NCI-H345 (cell line): ENCODE data around the gene MED13L.

Experiments
- DNase-seq: peaks from one replicate; lab custom pipeline; 2025; lab: John Stamatoyannopoulos, UW

Gene MED13L

GRCh38 chr12:115973066-115973465, 304.4 kb downstream of the MED13L start:
- DNase-seq = no peak

DNA sequence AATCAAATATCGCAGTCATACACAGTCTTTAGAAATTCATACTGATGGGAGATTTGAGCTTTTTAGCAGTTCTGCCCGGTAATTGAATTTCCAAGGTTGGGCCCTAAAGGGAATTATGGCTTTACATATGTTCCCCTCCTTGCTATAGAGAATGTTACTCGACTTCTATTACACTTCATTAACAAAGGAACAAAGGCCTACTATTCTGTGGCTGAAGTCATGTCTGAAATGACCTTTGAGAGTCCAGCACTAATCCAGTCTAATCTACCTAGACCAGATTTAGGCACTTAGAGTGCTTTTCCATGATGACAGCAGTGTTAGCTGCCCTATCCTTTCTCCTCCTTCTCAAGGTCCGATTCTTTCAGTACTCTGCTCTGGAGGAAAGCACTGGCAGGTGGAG, 305.3 kb downstream of the MED13L start:
- DNase-seq = no peak

GRCh38 chr12:115968211-115968610, 309.3 kb downstream of the MED13L start:
- DNase-seq = no peak

GRCh38 chr12:115966376-115966775, 311.1 kb downstream of the MED13L start:
- DNase-seq = no peak

DNA sequence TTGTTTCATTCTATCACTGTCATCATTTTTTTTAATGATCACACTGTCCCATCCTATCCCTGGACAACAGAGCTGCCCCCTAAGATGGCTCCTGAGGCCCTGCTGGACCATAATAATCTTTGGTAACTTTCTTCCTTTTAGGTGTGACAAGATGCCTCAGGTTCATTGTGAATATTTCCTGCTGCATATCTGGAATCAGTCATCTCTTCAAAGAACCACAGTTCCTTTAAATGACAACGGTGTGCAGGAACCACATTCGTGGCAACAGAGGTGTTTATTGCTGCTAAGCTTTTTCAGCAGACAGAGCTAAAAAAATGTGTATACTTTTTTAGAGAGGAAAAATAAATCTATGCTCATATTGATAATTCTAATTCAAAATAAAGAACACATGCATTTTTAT, 312.9 kb downstream of the MED13L start:
- DNase-seq = no peak

DNA sequence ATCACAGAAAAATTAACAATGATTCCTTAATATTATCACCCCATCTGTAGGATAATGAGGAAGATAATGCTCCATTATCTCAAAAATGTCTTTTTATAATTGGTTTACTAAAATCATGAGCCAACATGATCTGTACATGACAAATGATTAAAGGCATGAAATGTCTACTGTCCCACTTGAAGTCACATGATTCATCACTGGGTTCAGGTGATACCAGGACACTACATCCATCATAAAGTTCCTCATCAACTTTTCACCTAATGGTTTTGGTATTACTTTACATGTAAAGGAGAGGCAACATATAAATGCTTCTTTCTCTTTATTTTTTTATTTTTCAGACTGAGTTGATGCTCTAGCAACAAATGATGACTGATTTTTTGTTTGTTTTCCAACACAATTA, 313.3 kb downstream of the MED13L start:
- DNase-seq = no peak

DNA sequence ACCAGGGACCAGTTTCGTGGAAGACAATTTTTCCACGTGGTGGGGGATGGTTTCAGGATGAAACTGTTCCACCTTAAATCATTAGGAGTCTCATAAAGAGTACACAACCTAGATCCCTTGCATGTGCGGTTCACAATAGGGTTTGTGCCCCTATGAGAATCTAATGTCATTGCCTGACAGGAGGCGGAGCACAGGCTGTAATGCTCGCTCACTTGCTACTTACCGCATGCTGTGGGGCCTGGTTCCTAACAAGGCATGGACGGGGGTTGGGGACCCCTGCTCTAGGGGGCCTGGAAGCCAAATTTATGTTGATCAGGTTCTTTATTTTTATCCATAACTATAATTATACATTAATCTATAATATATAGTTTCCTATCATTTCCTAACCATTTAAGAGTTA, 315.3 kb downstream of the MED13L start:
- DNase-seq = no peak

GRCh38 chr12:115960868-115961802, 316.4 kb downstream of the MED13L start:
- no peak for DNase-seq

DNA sequence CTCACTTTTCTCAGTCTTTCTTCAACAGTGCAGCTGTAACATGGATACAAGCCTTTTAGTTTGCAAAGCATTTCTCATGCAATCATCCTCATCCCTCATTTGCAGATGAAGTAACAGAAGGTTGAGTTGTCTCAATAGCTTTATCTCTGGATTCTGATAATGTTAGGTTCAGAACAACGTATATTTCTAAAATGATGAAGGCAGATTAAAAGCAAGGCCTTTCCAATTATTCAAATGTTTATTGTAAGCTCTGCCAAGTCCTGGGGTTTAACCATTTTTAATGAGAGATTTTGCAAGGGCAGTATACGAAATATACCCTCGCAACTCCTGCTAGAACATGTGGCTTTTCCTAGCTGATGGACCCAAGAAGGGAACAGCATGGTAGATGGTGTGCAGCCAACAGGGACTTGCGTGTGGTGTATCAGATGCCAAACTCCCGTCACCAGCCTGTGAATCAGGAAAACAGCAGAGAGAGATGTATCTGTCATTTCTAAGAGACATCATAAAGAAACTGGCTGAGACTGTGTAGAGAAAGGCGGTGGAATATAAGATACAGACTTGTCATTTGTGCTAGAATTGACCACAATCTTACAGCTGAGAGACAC, 319.7 kb downstream of the MED13L start:
- DNase-seq = no peak

DNA sequence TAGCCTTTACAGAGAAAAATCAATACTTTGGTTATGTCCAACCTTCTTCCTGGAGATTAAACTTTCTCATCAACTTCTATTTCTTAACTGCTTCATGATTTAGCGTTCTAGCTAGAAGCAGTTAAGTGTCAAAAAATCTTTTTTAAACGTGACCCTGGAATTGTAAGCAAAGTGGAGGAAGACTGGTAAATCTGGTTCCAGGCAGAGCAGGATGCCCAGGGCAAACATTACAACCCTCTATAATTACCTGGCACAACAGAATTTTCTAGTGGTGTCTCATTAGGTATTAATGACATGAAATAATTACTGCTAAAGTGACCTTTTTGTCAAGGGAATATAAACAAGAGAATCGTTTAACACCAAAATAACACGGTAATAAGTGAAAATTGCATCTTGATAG, 320.8 kb downstream of the MED13L start:
- no peak for DNase-seq

- no peak for DNase-seq
These were observed 321.3 kb downstream of the MED13L start for GRCh38 chr12:115956236-115956635.

DNA sequence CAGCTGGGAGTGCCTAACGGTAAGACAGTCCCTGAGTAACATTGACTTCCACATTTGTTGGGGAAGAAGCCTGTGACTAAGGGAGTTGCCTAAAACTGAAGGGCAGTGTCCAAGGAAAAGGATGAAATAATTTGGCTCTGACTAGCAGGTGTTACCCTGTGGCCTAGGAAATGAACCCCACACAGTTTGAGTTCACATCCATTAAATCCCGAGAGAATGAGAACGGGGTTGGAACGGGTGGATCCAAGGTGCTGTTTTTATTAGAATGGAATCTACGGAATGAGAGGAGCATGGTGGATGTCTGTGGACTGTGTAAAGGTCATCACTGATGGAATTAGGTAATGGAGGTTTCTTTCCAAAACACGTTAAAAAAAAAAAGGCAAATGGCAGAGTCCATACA, 324.0 kb downstream of the MED13L start:
- no peak for DNase-seq

DNA sequence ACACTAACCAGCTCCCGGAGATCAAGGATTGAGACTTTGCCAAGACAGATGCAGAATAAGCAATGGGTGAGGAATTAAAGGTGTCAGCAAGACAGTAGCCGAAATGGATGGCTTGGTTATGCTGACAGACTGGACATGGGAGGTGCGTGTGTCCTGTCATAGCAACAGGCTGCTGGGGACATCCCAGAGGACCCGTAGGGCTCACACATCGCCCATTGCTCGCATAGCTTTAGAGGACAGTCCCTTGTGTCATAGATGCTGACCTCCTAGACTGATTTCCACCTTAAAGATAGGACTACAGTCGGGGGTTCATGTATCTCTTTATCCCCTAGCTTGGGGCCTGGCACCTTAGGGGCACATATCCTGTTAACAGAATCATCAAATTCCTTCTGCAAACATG, 324.5 kb downstream of the MED13L start:
- no peak for DNase-seq

DNA sequence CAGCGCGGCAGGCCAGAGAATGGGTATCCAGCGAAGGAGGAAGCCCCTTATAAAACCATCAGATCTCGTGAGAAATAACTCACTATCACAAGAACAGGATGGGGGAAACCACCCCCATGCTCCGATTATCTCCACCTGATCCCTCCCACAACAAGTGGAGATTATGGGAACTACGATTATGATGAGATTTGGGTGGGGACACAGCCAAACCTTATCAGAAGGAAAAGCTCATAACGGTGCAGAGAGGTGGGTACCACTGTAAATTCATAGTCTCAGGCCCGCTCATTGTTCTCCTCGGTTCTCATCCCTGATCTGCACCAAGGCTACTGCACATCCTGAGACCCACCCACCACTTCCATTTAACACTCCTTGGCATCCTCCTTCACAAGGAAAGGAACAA, 326.5 kb downstream of the MED13L start:
- no peak for DNase-seq

DNA sequence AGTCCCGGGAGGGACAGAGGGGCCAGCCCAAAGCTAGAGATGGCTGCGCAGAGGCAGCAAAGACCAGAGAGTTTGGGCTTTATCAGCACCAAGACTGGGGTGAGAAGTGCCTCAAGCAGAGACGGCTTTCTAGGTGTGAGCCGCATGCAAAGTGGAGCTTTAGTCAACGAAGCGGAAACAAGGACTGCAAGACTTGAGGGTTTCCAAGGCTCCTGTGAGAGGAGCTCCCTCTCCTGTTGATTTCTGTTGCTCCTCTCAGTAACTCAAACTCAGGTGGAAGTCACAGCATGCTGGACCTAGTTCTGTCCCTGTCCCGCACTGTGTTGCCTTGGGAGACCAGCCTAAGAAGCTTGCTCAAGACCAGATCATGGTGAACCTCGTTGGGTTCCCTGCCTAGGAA, 327.8 kb downstream of the MED13L start:
- DNase-seq = no peak

- DNase-seq = no peak
These were observed 329.8 kb downstream of the MED13L start for GRCh38 chr12:115947696-115948062.

DNA sequence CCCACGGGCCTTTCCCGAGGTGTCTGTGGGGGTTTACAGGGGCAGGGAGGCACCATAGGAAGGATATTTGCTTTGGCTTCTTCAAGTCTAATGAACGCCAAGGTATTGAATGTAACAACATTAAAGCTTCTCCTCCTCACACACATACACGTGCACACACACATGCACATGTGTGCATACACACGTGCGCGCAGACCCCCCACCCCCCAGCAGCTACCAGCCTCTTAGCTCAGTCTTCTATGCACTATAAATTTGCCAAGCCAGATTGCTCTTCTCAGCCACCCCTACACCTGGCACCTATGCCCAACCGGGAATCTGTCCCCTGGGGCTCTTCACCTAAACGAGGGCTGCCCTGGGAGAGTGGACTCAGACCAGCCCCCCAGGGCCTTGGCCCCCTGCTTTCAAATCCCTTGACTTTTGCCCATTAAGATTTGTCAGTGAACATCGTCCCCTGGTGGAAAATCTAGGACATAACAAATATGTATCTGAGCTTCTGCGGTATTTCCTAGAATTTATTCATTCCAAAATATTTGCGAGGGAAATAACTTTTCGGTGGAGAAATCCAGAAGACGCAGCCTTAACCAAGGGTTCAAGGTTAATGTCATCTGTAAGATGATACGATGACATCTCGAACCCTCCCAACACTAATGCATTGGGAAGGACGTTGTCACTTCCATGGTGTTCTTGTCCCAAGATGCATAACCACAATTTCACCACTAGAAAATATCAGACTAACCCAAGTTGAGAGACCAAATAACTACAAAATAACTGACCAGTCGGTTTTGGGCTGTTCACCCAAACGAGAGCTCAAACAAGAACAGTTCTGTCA, 330.4 kb downstream of the MED13L start:
- no peak for DNase-seq

GRCh38 chr12:115946092-115946491, 331.4 kb downstream of the MED13L start:
- DNase-seq = no peak

GRCh38 chr12:115945491-115945885, 332.0 kb downstream of the MED13L start:
- DNase-seq = no peak

DNA sequence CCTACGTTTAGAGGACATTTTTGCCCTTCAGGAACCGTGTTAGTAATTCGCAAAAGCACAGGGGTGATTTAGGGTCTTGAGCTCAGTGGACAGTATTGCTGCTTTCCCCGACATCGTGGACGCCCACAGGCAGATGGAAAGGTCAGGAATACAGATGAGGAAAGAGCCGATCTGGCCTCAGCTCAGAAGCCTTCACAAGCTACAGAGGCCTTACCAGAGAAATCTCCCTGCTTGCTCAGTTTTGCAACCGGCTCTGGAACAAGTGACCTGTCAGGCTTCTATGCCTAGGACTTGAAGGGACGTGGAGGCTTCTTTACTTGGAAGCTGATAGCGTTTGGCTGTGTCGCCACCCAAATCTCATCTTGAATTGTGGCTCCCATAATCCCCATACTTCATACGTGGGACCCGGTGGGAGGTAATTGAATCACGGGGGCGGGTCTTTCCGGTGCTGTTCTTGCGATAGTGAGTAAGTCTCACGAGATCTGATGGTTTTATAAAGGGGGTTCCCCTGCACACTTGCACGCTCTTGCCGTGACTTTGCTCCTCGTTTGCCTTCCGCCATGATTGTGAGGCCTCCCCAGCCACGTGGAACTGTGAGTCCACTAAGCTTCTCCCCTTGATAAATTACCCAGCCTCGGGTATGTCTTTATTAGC, 332.5 kb downstream of the MED13L start:
- no peak for DNase-seq

DNA sequence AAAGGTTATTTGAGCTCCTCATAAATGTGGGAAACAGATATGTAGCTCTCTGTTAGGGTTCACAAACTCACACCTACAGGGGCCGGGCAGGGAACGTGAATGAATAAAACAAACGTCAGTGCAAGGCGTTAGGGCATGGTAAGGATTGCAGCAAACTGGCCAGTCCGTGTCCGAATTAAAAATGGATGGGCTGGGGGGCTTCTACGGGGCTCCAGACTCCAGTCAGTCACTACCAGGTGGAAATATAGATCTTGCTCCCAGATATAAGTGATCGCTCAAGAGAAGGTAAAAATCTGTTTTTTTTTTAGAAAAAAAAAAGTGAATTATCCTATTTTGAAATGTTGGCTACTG, 333.1 kb downstream of the MED13L start:
- no peak for DNase-seq

GRCh38 chr12:115943630-115944391, 333.7 kb downstream of the MED13L start:
- no peak for DNase-seq
